Liver (tissue), 9 donors: Measurements from ENCODE around the gene DNM2. TPM values are rescaled to one million over a fixed set of nuclear protein-coding genes. Genes with fewer than 3 reads are reported as not detected.

Experiments used
- DNase-seq: peaks from one replicate; pipeline ENCODE4 v3.0.0-alpha.2; 2017; ENCODE audit warnings: low spot score
- H3K27ac ChIP-seq, 2 donors: one replicate each; pipeline ENCODE4 v1.7.0; 2013; ENCODE audit warnings: inconsistent platforms in 2 of 2, low read length in 2 of 2, control low read depth in 1 of 2, low read depth in 1 of 2, mild to moderate bottlenecking in 1 of 2
- H3K27me3 ChIP-seq, 4 donors: one replicate each; pipeline versions ENCODE4 v1.6.1 to v1.7.0; 2013; ENCODE audit warnings: low read length in 3 of 4, inconsistent platforms in 1 of 4, mild to moderate bottlenecking in 1 of 4, moderate library complexity in 1 of 4; ENCODE audit not compliant: control insufficient read depth in 4 of 4, insufficient read depth in 4 of 4
- H3K36me3 ChIP-seq, 4 donors: one replicate each; pipeline versions ENCODE4 v1.6.1 to v1.7.0; 2013; ENCODE audit warnings: low read length in 3 of 4, mild to moderate bottlenecking in 3 of 4, low read depth in 1 of 4, moderate library complexity in 1 of 4; ENCODE audit not compliant: control insufficient read depth in 4 of 4, insufficient read depth in 3 of 4
- H3K4me1 ChIP-seq, 4 donors: one replicate each; pipeline versions ENCODE4 v1.6.1 to v1.7.0; 2013; ENCODE audit warnings: low read length in 3 of 4, mild to moderate bottlenecking in 3 of 4, moderate library complexity in 1 of 4; ENCODE audit not compliant: control insufficient read depth in 4 of 4, insufficient read depth in 4 of 4
- H3K4me3 ChIP-seq, 3 donors: one replicate each; pipeline versions ENCODE4 v1.6.1 to v1.7.0; 2013; ENCODE audit warnings: low read length in 3 of 3, control low read depth in 1 of 3, low read depth in 1 of 3, mild to moderate bottlenecking in 1 of 3
- H3K9ac ChIP-seq, 2 donors: one replicate each; pipeline ENCODE4 v1.7.0; 2013; ENCODE audit warnings: low read length in 2 of 2, mild to moderate bottlenecking in 2 of 2, moderate library complexity in 2 of 2, control low read depth in 1 of 2, low read depth in 1 of 2
- H3K9me3 ChIP-seq, 4 donors: one replicate each; pipeline versions ENCODE4 v1.6.1 to v1.7.0; 2013; ENCODE audit warnings: low read length in 3 of 4; ENCODE audit not compliant: control insufficient read depth in 4 of 4
- CTCF ChIP-seq: fragments of 150-350 bp; IDR thresholded peaks from 2 replicates; pipeline ENCODE4 v1.5.1; 2017; ENCODE audit warnings: improper control_type of control experiment, low read depth, low read length; ENCODE audit not compliant: missing input control
- EGR1 ChIP-seq, 2 donors: IDR thresholded peaks; 2 replicates each; pipeline ENCODE4 v1.6.1; 2016 to 2018; ENCODE audit warnings: antibody characterized with exemption in 2 of 2, low read depth in 2 of 2
- FOXA1 ChIP-seq: IDR thresholded peaks from 2 replicates; pipeline ENCODE4 v1.6.1; 2016; ENCODE audit warnings: antibody characterized with exemption
- FOXA2 ChIP-seq: IDR thresholded peaks from 2 replicates; pipeline ENCODE4 v1.6.1; 2016; ENCODE audit warnings: antibody characterized with exemption
- GABPA ChIP-seq, 2 donors: IDR thresholded peaks in 1 of 2; conservative IDR thresholded peaks in 1 of 2; 2 replicates each; pipeline ENCODE4 v1.6.1; 2016; ENCODE audit warnings: antibody characterized with exemption in 2 of 2, mild to moderate bottlenecking in 1 of 2, moderate library complexity in 1 of 2
- HNF4A ChIP-seq, 2 donors: conservative IDR thresholded peaks; 2 replicates each; pipeline ENCODE4 v1.6.1; 2016; ENCODE audit warnings: antibody characterized with exemption in 2 of 2, mild to moderate bottlenecking in 2 of 2
- HNF4G ChIP-seq: IDR thresholded peaks from 2 replicates; pipeline ENCODE4 v1.6.1; 2016; ENCODE audit warnings: antibody characterized with exemption
- JUND ChIP-seq, 2 donors: IDR thresholded peaks; 2 replicates each; pipeline ENCODE4 v1.6.1; 2016; ENCODE audit warnings: antibody characterized with exemption in 2 of 2
- NR2F2 ChIP-seq: IDR thresholded peaks from 2 replicates; pipeline ENCODE4 v1.6.1; 2016; ENCODE audit warnings: antibody characterized with exemption
- RAD21 ChIP-seq, 2 donors: IDR thresholded peaks; 2 replicates each; pipeline ENCODE4 v1.6.1; 2016; ENCODE audit warnings: antibody characterized with exemption in 2 of 2, mild to moderate bottlenecking in 2 of 2
- REST ChIP-seq: IDR thresholded peaks from 2 replicates; pipeline ENCODE4 v1.6.1; 2016; ENCODE audit warnings: antibody characterized with exemption, mild to moderate bottlenecking
- RXRA ChIP-seq, 2 donors: IDR thresholded peaks; 2 replicates each; pipeline ENCODE4 v1.6.1; 2017 to 2018; ENCODE audit warnings: antibody characterized with exemption in 2 of 2, mild to moderate bottlenecking in 1 of 2
- SP1 ChIP-seq: IDR thresholded peaks from 2 replicates; pipeline ENCODE4 v1.6.1; 2018; ENCODE audit warnings: antibody characterized with exemption, mild to moderate bottlenecking
- TAF1 ChIP-seq: conservative IDR thresholded peaks from 2 replicates; pipeline ENCODE4 v1.6.1; 2016; ENCODE audit warnings: antibody characterized with exemption, mild to moderate bottlenecking
- YY1 ChIP-seq: IDR thresholded peaks from 2 replicates; pipeline ENCODE4 v1.6.1; 2016; ENCODE audit warnings: antibody characterized with exemption, mild to moderate bottlenecking
- ZBTB33 ChIP-seq: IDR thresholded peaks from 2 replicates; pipeline ENCODE4 v1.6.1; 2016; ENCODE audit warnings: antibody characterized with exemption
- WGBS: extraction: QIAGEN DNeasy Blood & Tissue Kit; methylation state at CpG from one replicate; pipeline ENCODE4 v1.1.7; 2013; 5-methylcytosine and 5-hydroxymethylcytosine counted together
- polyA plus RNA-seq, 2 donors: library from polyadenylated mRNA; stranded (reverse) in 1 of 2; unstranded in 1 of 2; fragments of 200-250 nt in 1 of 2; fragments of >200 nt in 1 of 2; fragmentation: Nextera tagmentation in 1 of 2; extraction: Ambion mirVana in 1 of 2; gene quantifications; one replicate each; pipeline versions ENCODE4 v1.2.1 to v1.2.3, GENCODE V29; 2013 to 2015
- total RNA-seq, 2 donors: library from RNA; depleted of rRNA; stranded (reverse); fragments of >200 nt; gene quantifications; one replicate each; pipeline ENCODE4 v1.2.3, GENCODE V29; 2014
- TF ChIP-seq, protein P1 (sequence below): IDR thresholded peaks from 2 replicates; pipeline ENCODE4 v1.6.1; 2016; ENCODE audit warnings: antibody characterized with exemption
- TF ChIP-seq, protein P2 (sequence below): IDR thresholded peaks from 2 replicates; pipeline ENCODE4 v1.6.1; 2016; ENCODE audit warnings: antibody characterized with exemption
- donor health status: healthy.
- donor health status: healthy.
- donor health status: healthy.
- donor health status: healthy.
- donor health status: healthy.

The DNM2 gene
- total and polyA plus RNA-seq, 4 donors, result 23.1 to 95.1 (median 59.1) TPM

GRCh38 chr19:10835754-10836478, 118.0 kb downstream of the DNM2 start, which contains the start of gene TMED1:
Gene TMED1 (minus strand): TSS chr19:10836212. CDS start chr19:10836191, 21 bp downstream.
- peak within 1 kb of the TSS; percentile 95 to 99 for H3K27ac ChIP-seq
- no peaks in the 10 kb centered on the region for H3K27me3 ChIP-seq
- DNase-seq, result peak; percentile 99
- peaks cover 5 to 20% (median 8%) of the 10 kb centered on the region in 4 donors for H3K36me3 ChIP-seq
- no peak for TF ChIP-seq ZBTB33
- peak in 1 of 2 donors; percentile 71 for TF ChIP-seq GABPA (IDR thresholded peaks at IDR 0.05 in 1 of 2, conservative IDR thresholded peaks at IDR 0.05 in 1 of 2)
- peak; percentile 95 for TF ChIP-seq YY1
- TF ChIP-seq, protein P1, sequence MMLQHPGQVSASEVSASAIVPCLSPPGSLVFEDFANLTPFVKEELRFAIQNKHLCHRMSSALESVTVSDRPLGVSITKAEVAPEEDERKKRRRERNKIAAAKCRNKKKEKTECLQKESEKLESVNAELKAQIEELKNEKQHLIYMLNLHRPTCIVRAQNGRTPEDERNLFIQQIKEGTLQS, result no peak
- no peak for TF ChIP-seq HNF4A (conservative IDR thresholded peaks at IDR 0.05)
- peak in 1 of 2 donors; percentile 42 for TF ChIP-seq JUND (IDR thresholded peaks at IDR 0.05)
- peak; percentile 9 for TF ChIP-seq FOXA2
- TF ChIP-seq, protein P2, sequence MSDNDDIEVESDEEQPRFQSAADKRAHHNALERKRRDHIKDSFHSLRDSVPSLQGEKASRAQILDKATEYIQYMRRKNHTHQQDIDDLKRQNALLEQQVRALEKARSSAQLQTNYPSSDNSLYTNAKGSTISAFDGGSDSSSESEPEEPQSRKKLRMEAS, result no peak
- no peak for TF ChIP-seq HNF4G
- no peak for TF ChIP-seq CTCF
- TF ChIP-seq REST, result peak; percentile 83
- TF ChIP-seq RXRA (IDR thresholded peaks at IDR 0.05), result no peak
- peak; percentile 62 for TF ChIP-seq NR2F2
- peak; percentile 36 for TF ChIP-seq TAF1
- TF ChIP-seq SP1, result peak; percentile 78
- peak; percentile 28 to 43 for TF ChIP-seq RAD21 (IDR thresholded peaks at IDR 0.05)
- TF ChIP-seq FOXA1, result peak; percentile 45
- TF ChIP-seq EGR1 (IDR thresholded peaks at IDR 0.05; ENCODE audit: low read depth in 2 of 2), result peak in 1 of 2 donors; percentile 12
- peak within 1 kb of the TSS; percentile 72 to 75 for H3K9ac ChIP-seq
- no peaks in the 10 kb centered on the region for H3K9me3 ChIP-seq
- H3K4me1 ChIP-seq, result peaks cover 0 to 18% (median 10%) of the 10 kb centered on the region in 4 donors
- WGBS, result under 1% methylated on average over 50 of the region's 50 CpGs
- H3K4me3 ChIP-seq, result peak within 1 kb of the TSS; percentile 69 to 97 (median 86)
